ENCODE data around the gene PNPT1. TPM values are rescaled to one million over a fixed set of nuclear protein-coding genes. Genes with fewer than 3 reads are reported as not detected.

Gene PNPT1
- total and polyA plus RNA-seq, 4 donors: 9.4 to 23.3 (median 16.3) TPM

DNA sequence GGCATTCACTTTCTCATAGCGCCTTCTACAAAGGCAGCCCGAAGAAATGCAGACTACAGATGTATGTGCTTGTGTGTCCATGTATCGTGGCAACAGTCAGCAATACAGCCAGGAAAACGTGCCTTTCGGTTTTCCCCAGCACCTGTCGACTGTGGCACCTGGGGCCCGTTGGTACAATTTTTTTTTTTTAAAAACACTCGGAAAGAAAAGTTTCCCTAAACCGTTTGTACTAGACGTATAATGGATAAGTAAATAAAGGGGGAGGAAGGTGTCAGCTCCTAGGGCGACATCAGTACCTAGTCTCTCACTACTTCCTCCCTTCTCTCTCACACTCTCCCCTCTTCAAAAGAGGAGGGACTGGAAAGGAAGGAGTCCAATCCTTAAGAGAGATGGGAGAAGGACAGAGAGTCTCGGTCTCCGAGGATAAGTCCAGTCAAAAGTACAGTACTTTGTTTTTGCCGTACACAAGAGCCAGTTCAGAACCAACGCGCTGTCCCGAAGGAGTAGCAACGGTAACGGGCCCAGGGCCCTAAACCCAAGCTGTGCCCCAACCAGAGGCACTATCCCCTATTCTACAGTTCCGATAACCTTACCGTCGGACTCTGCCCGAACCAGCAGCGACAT lies 77.0 kb downstream of the PNPT1 start:
- peaks cover 0 to 30% (median 10%) of the 10 kb centered on the region in 5 donors for H3K4me1 ChIP-seq (ENCODE audit: control insufficient read depth in 5 of 5, insufficient read depth in 5 of 5, low read length in 5 of 5)
- peak overlapping the region; percentile 85 to 97 for H3K9ac ChIP-seq (ENCODE audit: insufficient read depth in 1 of 2, low read length in 2 of 2)
- H3K27ac ChIP-seq (ENCODE audit: low read depth in 1 of 2, low read length in 1 of 2): peak overlapping the region; percentile 94 to 96
- ATAC-seq (ENCODE audit: insufficient read depth, low FRiP score) (peak; percentile 3), DNase-seq (peak; percentile 54 to 78 (median 77))
- peaks cover 5 to 15% (median 7%) of the 10 kb centered on the region in 4 donors for H3K36me3 ChIP-seq (ENCODE audit: control insufficient read depth in 4 of 4, insufficient read depth in 4 of 4, low read length in 4 of 4)
- peak overlapping the region; percentile 91 for H3K4me3 ChIP-seq
- TF ChIP-seq, protein P1, sequence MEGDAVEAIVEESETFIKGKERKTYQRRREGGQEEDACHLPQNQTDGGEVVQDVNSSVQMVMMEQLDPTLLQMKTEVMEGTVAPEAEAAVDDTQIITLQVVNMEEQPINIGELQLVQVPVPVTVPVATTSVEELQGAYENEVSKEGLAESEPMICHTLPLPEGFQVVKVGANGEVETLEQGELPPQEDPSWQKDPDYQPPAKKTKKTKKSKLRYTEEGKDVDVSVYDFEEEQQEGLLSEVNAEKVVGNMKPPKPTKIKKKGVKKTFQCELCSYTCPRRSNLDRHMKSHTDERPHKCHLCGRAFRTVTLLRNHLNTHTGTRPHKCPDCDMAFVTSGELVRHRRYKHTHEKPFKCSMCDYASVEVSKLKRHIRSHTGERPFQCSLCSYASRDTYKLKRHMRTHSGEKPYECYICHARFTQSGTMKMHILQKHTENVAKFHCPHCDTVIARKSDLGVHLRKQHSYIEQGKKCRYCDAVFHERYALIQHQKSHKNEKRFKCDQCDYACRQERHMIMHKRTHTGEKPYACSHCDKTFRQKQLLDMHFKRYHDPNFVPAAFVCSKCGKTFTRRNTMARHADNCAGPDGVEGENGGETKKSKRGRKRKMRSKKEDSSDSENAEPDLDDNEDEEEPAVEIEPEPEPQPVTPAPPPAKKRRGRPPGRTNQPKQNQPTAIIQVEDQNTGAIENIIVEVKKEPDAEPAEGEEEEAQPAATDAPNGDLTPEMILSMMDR (IDR thresholded peaks at IDR 0.05; ENCODE audit: control extremely low read depth, extremely low read depth): no peak
- no peaks in the 10 kb centered on the region for H3K27me3 ChIP-seq (ENCODE audit: control insufficient read depth in 3 of 3, insufficient read depth in 3 of 3, low read length in 2 of 3)
- WGBS, 2 donors: 0% methylated on average over 24 of the region's 24 CpGs
- no peaks in the 10 kb centered on the region for H3K9me3 ChIP-seq (ENCODE audit: control insufficient read depth in 4 of 4, insufficient read depth in 3 of 4, low read length in 3 of 4)

DNA sequence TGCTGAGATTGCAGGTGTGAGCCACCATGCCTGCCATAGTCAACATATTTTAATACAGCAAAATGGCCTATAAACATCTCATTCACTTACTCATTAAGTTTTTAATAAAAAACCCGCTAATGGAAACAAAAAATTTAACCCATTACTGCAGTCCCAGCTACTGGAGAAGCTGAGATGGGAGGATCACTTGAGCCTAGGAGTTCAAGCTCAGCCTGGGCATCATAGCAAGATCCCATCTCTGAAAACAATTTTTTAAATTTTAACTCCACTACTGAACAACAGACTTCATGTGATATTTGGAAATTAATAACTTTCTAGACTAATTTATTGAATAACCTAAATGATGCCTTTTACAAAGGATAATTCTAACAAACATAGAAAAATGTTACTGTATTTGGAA lies 81.6 kb downstream of the PNPT1 start:
- Histone ChIP-seq H3K36me3 (ENCODE audit: control insufficient read depth in 4 of 4, insufficient read depth in 4 of 4, low read length in 4 of 4) (peaks cover 6 to 19% (median 8%) of the 10 kb centered on the region in 4 donors), H3K9ac (ENCODE audit: insufficient read depth in 1 of 2, low read length in 2 of 2) (no peak overlapping the region), H3K27me3 (ENCODE audit: control insufficient read depth in 3 of 3, insufficient read depth in 3 of 3, low read length in 2 of 3) (no peaks in the 10 kb centered on the region), H3K27ac (ENCODE audit: low read depth in 1 of 2, low read length in 1 of 2) (no peak overlapping the region), H3K9me3 (ENCODE audit: control insufficient read depth in 4 of 4, insufficient read depth in 3 of 4, low read length in 3 of 4) (no peaks in the 10 kb centered on the region), H3K4me3 (no peak overlapping the region), H3K4me1 (ENCODE audit: control insufficient read depth in 5 of 5, insufficient read depth in 5 of 5, low read length in 5 of 5) (peaks cover 0 to 16% (median 9%) of the 10 kb centered on the region in 5 donors)
- ATAC-seq (ENCODE audit: insufficient read depth, low FRiP score) (no peak), DNase-seq (no peak)
- 96 to 97% methylated on average over 1 of the region's 1 CpG for WGBS, 2 donors
- TF ChIP-seq, protein P1 (IDR thresholded peaks at IDR 0.05; ENCODE audit: control extremely low read depth, extremely low read depth): no peak

DNA sequence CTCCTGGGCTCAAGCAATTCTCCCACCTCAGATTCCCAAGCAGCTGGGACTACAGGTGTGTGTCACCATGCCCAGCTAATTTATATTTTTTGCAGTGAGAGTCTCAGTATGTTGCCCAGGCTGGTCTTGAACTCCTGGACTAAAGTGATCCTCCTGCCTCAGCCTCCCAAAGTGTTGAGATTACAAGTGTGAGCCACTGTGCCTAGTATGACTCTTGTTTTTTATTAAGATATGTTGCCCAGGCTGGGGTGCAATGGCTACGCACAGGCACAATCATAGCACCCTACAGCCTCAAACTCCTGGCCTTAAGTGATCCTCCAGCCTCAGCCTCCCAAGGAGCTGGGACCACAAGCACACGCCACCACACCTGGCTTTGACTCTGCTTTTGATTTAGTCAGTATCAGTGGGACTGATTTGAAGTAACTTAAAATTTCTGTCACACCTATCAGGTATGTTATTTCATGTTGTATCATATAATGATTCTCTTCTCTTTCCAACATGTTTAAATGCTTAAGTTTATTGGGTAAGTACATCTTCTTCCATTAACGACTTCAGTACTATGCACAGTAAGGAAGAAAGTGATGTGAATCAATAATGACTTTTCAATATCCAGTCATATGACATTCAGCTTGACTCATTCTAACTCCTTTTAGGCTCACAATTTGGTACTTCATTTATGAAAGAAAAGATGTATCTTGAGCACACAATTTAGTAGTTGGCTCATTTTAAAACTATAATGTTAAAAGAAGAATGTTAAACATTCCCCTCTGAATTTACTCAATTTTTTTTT lies 82.5 kb downstream of the PNPT1 start:
- Histone ChIP-seq H3K4me3 (no peak overlapping the region), H3K36me3 (ENCODE audit: control insufficient read depth in 4 of 4, insufficient read depth in 4 of 4, low read length in 4 of 4) (peaks cover 3 to 19% (median 8%) of the 10 kb centered on the region in 4 donors), H3K27me3 (ENCODE audit: control insufficient read depth in 3 of 3, insufficient read depth in 3 of 3, low read length in 2 of 3) (no peaks in the 10 kb centered on the region), H3K27ac (ENCODE audit: low read depth in 1 of 2, low read length in 1 of 2) (no peak overlapping the region), H3K9me3 (ENCODE audit: control insufficient read depth in 4 of 4, insufficient read depth in 3 of 4, low read length in 3 of 4) (no peaks in the 10 kb centered on the region), H3K9ac (ENCODE audit: insufficient read depth in 1 of 2, low read length in 2 of 2) (no peak overlapping the region), H3K4me1 (ENCODE audit: control insufficient read depth in 5 of 5, insufficient read depth in 5 of 5, low read length in 5 of 5) (peaks cover 0 to 13% (median 9%) of the 10 kb centered on the region in 5 donors)
- WGBS, 2 donors: 97 to 98% methylated on average over 3 of the region's 3 CpGs
- TF ChIP-seq, protein P1 (IDR thresholded peaks at IDR 0.05; ENCODE audit: control extremely low read depth, extremely low read depth): no peak
- DNase-seq: no peak
- no peak for ATAC-seq (ENCODE audit: insufficient read depth, low FRiP score)
